ENCODE results near the gene PCED1B. TPM values are rescaled to one million over a fixed set of nuclear protein-coding genes. Genes with fewer than 3 reads are reported as not detected.

Gene PCED1B
- total RNA-seq, 4 donors from 2014 or later: 1.2 to 2.5 (median 2.3) TPM; not detected in 1

DNA sequence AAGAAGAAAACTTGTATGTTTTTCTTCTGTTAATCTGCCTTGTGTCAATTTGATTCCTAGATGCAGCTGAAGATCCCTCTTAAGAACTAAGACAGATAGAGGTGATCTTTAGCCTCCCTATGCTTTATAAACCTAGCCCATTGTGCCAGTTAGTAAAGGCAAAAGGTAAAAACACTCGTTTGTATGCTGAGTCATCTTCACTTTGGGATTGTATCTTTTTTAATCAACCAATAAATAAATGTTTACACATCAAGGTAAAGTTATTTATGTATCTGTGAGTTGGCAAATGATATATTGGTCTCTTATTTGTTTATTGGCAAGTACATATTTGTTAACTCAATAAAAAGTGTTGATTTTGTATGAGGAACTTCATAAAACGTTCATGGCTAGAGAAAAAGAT lies 166.2 kb downstream of the PCED1B start:
- TF ChIP-seq POLR2A (IDR thresholded peaks at IDR 0.05): no peak
- TF ChIP-seq, protein P1, sequence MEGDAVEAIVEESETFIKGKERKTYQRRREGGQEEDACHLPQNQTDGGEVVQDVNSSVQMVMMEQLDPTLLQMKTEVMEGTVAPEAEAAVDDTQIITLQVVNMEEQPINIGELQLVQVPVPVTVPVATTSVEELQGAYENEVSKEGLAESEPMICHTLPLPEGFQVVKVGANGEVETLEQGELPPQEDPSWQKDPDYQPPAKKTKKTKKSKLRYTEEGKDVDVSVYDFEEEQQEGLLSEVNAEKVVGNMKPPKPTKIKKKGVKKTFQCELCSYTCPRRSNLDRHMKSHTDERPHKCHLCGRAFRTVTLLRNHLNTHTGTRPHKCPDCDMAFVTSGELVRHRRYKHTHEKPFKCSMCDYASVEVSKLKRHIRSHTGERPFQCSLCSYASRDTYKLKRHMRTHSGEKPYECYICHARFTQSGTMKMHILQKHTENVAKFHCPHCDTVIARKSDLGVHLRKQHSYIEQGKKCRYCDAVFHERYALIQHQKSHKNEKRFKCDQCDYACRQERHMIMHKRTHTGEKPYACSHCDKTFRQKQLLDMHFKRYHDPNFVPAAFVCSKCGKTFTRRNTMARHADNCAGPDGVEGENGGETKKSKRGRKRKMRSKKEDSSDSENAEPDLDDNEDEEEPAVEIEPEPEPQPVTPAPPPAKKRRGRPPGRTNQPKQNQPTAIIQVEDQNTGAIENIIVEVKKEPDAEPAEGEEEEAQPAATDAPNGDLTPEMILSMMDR (IDR thresholded peaks at IDR 0.05): no peak
- Histone ChIP-seq H3K27ac (no peak overlapping the region), H3K4me3 (no peak overlapping the region), H3K9me3 (no peaks in the 10 kb centered on the region), H3K4me1 (peaks cover 4 to 30% (median 7%) of the 10 kb centered on the region in 3 donors), H3K36me3 (no peaks in the 10 kb centered on the region), H3K27me3 (no peaks in the 10 kb centered on the region)
- DNase-seq: no peak
- WGBS, 2 donors: 64 to 66% methylated on average over 2 of the region's 2 CpGs
- intact Hi-C loops (cut with DNase I): no loop called here

DNA sequence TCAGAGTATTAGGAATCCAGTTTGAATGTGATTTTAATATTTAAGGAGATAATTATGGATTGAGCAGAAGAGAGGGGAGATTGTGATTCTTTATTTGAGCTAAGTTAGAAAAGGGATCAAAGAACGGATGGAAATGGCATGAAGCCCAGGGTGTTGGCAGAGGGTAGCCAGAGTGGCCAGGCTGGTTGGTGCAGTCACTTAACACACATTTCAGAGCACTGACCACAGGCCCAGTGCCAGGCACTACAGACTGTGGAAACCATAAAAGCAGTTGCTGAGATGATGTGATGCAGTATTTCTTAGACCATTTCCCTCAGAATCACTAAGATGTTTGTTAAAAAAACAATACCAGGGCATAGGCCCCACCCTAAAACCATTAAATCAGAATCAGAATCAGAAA lies 168.0 kb downstream of the PCED1B start:
- H3K36me3 ChIP-seq: no peaks in the 10 kb centered on the region
- WGBS, 2 donors: 23 to 29% methylated on average over 1 of the region's 1 CpG
- DNase-seq: no peak

DNA sequence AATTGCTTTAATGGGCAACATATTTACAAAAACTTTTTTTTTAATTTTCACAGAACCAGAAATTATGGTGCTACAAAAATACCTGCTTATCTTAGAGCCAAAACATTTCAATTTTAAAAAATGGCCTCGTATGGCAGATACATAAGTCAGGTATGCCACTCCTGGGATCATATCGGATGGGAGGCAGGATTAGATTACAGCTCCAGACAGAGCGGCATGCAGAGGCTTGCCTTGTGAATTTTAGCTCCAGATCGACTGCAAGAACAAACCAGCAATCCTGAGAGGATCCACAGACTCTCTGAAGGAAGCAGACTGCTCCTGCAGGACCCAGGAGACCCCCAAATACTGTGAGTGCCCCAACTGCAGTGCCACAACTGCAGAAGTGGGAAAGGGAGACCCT lies 169.7 kb downstream of the PCED1B start:
- TF ChIP-seq, protein P1 (IDR thresholded peaks at IDR 0.05): no peak
- no peak for TF ChIP-seq POLR2A (IDR thresholded peaks at IDR 0.05)
- intact Hi-C loops (cut with DNase I): no loop called here
- WGBS, 2 donors: 29 to 61% methylated on average over 2 to 4 of the region's 4 CpGs
- peaks cover 0 to 14% (median 0%) of the 10 kb centered on the region in 3 donors for H3K9me3 ChIP-seq
- H3K36me3 ChIP-seq: no peaks in the 10 kb centered on the region
- H3K27ac ChIP-seq: peak overlapping the region; percentile 52 to 74 (median 68)
- H3K4me3 ChIP-seq: peak overlapping the region in 2 of 4 donors; percentile 10 to 43
- DNase-seq: no peak
- peaks cover 4 to 30% (median 7%) of the 10 kb centered on the region in 3 donors for H3K4me1 ChIP-seq
- no peaks in the 10 kb centered on the region for H3K27me3 ChIP-seq

More for the DNA sequence above, 168.0 kb downstream of the PCED1B start:
- intact Hi-C loops (cut with DNase I): no loop called here
- Histone ChIP-seq H3K27me3 (no peaks in the 10 kb centered on the region), H3K4me3 (no peak overlapping the region), H3K27ac (peak overlapping the region in 1 of 4 donors; percentile 29), H3K4me1 (peaks cover 4 to 30% (median 7%) of the 10 kb centered on the region in 3 donors), H3K9me3 (peaks cover 0 to 4% (median 0%) of the 10 kb centered on the region in 3 donors)
- no peak for TF ChIP-seq POLR2A (IDR thresholded peaks at IDR 0.05)
- TF ChIP-seq, protein P1 (IDR thresholded peaks at IDR 0.05): no peak

DNA sequence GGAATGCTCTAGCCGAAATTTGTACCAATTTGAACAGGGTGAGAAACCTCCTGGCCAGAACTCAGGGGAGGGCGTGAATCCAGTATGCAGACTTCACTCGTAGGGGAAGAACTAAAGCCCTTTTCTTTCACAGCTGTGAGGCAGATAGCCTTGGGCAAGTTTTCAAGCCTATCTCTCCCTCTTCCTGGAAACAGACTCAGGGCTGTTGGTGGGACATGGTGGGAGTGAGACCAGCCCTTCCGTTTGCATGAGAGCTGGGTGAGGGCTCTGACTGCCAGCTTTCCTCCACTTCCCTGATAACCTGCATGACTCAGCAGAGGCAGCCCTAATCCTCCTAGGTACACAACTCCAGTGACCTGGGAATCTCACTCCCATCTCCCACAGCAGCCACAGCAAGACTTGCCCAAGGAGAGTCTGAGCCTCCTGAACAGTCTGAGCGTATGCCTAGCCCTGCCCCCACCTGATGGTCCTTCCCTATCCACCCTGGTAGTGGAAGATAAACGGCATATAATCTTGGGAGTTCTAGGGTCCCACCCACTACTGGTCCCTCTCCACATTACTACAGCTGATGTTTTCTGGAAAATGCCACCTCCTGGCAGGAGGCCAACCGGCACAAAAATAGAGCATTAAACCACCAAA lies 170.4 kb downstream of the PCED1B start:
- no peak for TF ChIP-seq POLR2A (IDR thresholded peaks at IDR 0.05)
- TF ChIP-seq, protein P1 (IDR thresholded peaks at IDR 0.05): no peak
- Histone ChIP-seq H3K36me3 (no peaks in the 10 kb centered on the region), H3K27me3 (no peaks in the 10 kb centered on the region), H3K4me3 (peak overlapping the region in 2 of 4 donors; percentile 10 to 43), H3K9me3 (peaks cover 0 to 18% (median 0%) of the 10 kb centered on the region in 3 donors), H3K4me1 (peaks cover 4 to 30% (median 7%) of the 10 kb centered on the region in 3 donors), H3K27ac (peak overlapping the region; percentile 52 to 74 (median 68))
- no peak for DNase-seq
- intact Hi-C loops (cut with DNase I): no loop called here
- 28 to 44% methylated on average over 4 to 6 of the region's 7 CpGs for WGBS, 2 donors

DNA sequence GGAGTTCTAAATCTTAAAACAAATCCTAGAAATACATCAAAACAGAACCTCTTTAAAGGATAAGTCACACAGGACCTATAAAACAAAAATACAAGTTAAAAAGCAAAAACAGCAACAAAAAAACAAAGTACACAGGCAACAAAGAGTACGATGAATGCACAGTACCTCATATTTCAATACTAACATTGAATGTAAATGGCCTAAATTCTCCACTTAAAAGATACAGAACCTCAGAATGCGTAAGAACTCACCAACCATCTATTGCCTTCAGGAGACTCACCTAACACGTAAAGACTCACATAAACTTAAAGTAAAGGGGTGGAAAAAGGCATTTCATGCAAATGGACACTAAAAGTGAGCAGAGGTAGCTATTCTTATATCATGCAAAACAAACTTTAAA lies 172.5 kb downstream of the PCED1B start:
- H3K27ac ChIP-seq: no peak overlapping the region
- WGBS, 2 donors: 77 to 78% methylated on average over 3 of the region's 3 CpGs
- no peak for TF ChIP-seq POLR2A (IDR thresholded peaks at IDR 0.05)
- TF ChIP-seq, protein P1 (IDR thresholded peaks at IDR 0.05): no peak
- peaks cover 0 to 28% (median 0%) of the 10 kb centered on the region in 3 donors for H3K9me3 ChIP-seq
- DNase-seq: no peak
- H3K27me3 ChIP-seq: no peaks in the 10 kb centered on the region
- H3K4me3 ChIP-seq: no peak overlapping the region
- intact Hi-C loops (cut with DNase I): no loop called here
- H3K4me1 ChIP-seq: peaks cover 4 to 30% (median 7%) of the 10 kb centered on the region in 3 donors
- H3K36me3 ChIP-seq: no peaks in the 10 kb centered on the region
